Measurements from ENCODE around the gene LEF1.

The LEF1 gene

DNA sequence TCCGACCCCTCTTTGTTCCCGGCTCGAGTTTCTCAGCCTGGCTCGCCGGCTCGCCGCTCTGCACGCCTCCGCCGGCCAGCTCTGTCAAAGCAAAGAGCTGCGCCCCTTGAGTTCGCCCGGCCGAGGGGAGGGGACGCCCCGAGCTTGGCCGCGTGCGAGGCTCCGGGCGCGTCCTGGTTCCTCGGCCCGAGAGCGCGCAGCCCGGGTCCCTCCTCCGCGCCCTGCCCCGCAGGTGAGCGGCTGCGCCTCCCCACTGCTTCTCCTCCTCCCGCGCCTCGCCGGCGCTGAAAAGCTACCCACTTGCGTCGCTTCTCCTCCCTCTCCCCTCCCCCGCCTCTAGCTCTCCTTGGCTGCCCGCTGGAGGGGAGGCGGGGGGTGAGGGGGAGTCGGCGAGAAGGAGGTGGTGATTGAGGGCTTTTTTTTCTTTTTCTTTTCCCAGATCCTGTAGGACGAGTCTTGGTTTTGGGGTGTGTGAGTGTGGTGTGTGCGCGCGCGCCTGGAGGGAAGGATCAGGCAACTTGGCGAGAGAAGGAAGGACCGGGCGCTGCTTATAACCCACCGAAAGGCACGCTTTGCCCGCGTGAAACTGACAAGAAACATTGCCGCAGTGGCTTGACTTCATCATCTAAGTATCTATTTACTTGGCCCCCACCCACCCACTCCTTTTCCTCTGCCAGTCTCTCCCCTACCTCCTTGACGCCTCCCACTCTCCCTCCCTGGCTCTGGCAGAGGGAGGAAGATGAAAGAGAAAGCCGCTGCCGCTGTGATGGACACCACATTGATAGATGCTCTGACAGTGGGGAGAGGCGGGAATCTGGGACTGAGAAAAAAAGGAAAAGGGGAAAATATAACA, at the start of gene LEF1:
LEF1 (minus strand) TSS at position 262 of the 853 bp plus-strand sequence. CDS start 1,165 bp downstream, outside the sequence.
- DNase-seq (ENCODE audit: low spot score) = peak; percentile 45

GRCh38 chr4:108216510-108216909, 47.8 kb upstream of the LEF1 start:
- no peak for DNase-seq (ENCODE audit: low spot score)

GRCh38 chr4:108215055-108215454, 46.3 kb upstream of the LEF1 start:
- DNase-seq (ENCODE audit: low spot score) = peak; percentile 22

- DNase-seq (ENCODE audit: low spot score) = no peak
Observed at GRCh38 chr4:108213723-108214122, 45.0 kb upstream of the LEF1 start.

GRCh38 chr4:108213308-108213707, 44.6 kb upstream of the LEF1 start:
- DNase-seq (ENCODE audit: low spot score) = no peak

DNA sequence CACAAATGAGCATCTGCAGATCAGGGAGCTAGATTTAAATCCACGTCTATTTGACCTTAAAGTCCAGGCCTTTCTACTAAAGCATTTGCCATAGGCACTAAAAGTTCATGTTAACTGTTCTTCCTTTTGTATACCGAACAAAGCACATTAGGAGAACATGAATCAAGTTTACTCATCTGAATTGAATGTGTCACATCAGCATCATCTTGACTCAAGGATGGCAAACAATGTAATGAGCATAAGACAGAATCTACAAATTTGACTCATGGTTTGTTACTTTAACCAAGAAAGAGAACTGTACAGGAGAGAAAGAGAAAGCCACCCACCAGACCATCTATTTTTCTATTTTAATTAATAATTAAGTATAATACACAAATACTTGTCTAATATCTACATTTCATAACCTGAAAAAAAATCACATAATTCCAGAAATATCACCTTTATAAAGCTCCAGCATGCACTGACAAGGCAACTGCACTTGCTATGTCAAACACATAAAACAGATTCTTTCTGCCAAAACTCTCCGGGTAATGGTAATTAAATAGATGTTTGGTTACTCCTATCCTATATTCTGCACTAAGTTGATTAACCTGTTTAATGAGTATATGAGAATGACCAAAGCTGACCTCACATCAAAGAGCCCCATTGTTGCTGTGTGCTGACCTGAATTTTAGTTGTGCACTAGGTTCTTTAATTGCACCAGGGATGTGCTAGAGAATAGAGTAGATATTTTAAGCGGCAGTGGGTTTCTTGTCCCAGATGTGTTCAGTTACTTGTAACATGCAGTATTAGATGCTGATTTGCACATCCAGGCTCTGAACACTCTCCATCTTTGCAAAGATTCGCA, 42.5 kb upstream of the LEF1 start:
- DNase-seq (ENCODE audit: low spot score) = no peak

DNA sequence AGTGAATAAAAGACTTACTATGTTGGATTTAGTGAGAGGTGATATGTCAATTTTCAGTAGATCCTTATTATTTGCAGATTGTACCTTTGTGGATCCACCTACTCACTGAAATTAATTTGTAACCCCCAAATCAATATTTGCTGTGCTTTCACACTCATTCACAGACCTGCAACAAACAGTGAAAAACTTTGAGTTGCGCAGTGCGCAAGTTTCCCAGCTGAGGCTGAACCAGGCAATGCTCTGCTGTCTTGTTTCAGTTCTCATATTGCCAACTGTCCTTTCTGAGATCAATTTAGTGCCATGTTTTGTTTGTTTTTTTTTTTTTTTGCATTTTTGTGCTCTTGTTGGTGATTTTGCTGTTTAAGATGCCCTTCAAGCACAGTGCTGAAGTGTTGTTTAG, 40.8 kb upstream of the LEF1 start:
- DNase-seq (ENCODE audit: low spot score) = no peak

- no peak for DNase-seq (ENCODE audit: low spot score)
Observed at GRCh38 chr4:108205859-108206258, 37.1 kb upstream of the LEF1 start.

GRCh38 chr4:108204518-108204917, 35.8 kb upstream of the LEF1 start:
- no peak for DNase-seq (ENCODE audit: low spot score)

- no peak for DNase-seq (ENCODE audit: low spot score)
Observed at GRCh38 chr4:108203377-108203776, 34.6 kb upstream of the LEF1 start.

- no peak for DNase-seq (ENCODE audit: low spot score)
Observed at GRCh38 chr4:108201774-108202173, 33.0 kb upstream of the LEF1 start.

DNA sequence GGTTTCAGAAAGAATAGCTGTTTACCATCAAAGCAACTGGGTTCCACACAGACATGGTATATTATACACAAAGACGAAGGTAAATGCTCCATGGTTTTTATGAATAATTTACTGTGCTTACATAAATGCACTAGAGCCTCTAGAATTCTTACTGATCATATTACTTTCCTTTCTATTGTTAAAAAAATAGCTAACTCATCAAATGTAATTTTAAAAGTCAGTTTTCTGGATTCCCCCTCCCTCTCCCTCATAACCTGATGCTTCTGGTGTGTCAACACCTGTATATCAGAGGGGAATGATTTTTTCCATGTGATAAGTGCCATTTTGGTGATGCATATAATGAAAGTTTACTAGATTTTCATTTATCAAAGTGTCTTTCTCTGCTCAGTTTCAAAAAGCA, 31.1 kb upstream of the LEF1 start:
- no peak for DNase-seq (ENCODE audit: low spot score)

- DNase-seq (ENCODE audit: low spot score) = no peak
Observed at GRCh38 chr4:108193886-108194672, 25.3 kb upstream of the LEF1 start.

DNA sequence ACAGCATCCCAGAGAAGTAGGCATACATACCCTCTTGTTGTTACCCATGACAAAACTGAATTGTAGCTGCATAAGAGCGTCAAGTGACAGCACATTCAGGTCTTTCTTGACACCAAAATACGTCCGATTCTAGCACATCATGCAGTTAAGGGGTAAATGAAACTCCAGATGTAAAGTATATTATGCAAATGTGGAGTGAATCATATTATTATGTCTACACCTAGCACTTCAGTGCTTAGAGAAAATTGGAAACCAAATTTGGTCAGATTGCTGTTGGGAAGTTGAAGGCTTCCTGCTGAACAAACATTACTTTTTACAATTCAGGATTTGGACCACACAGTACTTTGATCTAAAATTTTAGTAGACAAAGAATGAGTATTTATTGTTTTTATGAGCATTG, 24.2 kb upstream of the LEF1 start:
- DNase-seq (ENCODE audit: low spot score) = no peak

DNA sequence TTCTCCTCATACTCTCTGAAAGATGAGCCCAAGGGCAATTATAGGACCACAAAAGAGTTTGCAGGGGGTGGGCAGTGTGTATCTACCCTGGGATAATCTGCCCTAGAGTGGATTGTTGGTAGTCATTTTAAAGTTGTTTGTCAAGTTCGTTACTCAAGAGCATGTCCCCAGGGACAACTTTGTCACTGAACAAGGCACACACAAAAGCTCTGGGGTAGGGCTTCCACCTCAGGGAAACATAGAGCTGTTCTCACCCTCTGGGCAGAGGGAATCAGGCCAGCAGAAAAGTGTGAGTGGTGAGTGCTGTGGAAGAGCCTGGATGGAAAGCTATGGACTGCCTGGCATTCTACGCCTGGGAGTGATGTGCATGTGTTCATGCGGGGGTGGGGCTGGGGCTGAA, 23.3 kb upstream of the LEF1 start:
- DNase-seq (ENCODE audit: low spot score) = no peak

DNA sequence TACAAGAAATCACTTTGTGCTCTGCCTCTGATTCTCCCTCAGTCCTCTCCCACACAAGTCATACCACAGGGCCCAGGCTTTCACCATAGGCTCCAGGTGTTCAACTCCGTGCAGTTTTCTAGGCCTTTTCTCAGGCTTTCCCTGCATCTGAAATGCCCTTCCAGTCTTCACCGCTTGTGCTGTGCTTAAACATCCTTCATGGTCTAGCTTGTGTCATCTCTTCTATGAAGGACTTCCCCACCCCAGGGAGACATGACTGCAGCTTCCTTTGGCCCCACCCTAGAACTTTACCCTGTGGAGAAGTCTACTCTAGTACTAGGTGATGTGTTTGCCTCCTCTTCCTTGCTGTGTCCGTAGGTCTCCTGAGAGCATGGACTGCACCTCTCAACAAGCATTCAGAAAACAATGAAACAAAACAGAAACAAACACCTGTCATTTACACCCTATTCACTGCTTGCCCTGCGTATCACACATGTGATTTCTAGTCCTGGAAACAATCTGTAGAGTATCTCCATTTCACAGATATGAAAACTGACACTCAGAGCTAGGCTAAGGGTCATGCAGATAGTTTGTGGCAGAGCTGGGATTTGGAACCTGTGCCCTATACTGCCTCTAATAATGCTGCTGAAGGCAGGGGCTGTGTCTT, 22.7 kb upstream of the LEF1 start:
- DNase-seq (ENCODE audit: low spot score) = no peak

- DNase-seq (ENCODE audit: low spot score) = no peak
Observed at GRCh38 chr4:108188770-108189169, 20.0 kb upstream of the LEF1 start.

DNA sequence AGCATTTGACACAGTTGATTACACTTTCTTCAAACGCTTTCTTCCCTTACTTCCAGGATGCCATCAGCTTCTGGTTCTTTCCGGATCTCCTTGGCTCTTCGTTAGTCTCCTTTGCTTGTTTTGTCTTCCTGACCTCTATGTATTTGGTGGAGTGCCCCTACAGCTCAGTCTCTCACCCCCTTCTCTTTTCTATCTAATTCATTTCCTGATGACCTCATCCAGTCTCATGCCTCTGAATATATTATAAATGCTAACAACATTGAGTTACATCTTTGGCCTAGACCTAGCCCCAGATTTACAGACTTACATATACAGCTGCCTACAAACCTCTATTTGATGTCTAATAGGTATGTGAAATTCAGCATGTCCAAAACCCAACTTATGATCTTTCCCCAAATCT, 16.5 kb upstream of the LEF1 start:
- DNase-seq (ENCODE audit: low spot score) = no peak

- no peak for DNase-seq (ENCODE audit: low spot score)
Observed at GRCh38 chr4:108184453-108185049, 15.8 kb upstream of the LEF1 start.

GRCh38 chr4:108181704-108182103, 13.0 kb upstream of the LEF1 start:
- DNase-seq (ENCODE audit: low spot score) = no peak

- no peak for DNase-seq (ENCODE audit: low spot score)
Observed at GRCh38 chr4:108180513-108180912, 11.8 kb upstream of the LEF1 start.

Measured in HuH-7 (cell line).